Measurements from ENCODE around the gene TSPAN16.
"Not testable (repeated sequence)": the region's sequence is repeated elsewhere in the genome, so short reads cannot be mapped to it uniquely, and the experiment has no call there.

TSPAN16 gene

DNA sequence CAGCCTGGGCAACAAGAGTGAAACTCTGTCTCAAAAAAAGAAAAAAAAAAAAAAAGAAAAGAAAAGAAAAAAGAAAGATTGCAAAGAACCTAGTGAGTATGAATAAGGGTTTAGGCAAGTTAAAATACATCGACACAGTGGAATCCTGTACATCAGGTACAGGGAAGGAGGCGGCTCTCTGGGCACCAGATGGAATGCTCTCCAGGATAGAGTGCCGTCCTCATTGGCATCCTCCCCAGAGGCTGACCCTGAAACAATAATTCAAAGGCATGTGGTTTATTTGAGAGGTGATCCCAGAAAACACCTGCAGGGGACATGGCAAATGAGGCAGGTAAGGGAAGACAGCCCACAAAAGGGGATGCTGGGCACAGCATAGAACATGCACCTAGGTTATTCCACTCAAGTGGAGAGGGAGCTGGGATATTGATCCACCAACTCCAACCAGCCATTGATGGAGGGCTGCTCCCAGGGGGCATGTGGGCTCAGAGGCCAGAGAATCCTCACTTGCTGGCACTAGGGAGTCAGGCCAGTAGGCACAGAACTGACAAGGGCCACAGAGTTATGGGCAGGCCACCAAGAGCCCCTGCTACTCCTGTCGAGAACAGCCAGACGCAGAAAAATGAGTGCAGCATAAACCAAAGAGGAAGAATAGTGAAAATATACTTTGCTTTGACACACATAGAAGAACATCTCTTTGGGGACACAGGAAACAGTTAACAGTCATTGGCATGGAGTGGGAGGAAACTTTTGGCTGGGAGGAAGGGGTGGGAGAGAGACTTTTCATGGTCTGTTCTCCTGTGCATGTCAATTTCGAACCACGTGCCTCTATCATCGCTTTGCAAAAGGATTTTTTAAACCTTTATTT lies 4.2 kb downstream of the TSPAN16 start:
- no peak for DNase-seq (ENCODE audit: extremely low read depth, low read depth)
- no peak overlapping the region for H3K4me3 ChIP-seq (replicated peaks; ENCODE audit: low read depth, low read length)
- TF ChIP-seq, protein P1, sequence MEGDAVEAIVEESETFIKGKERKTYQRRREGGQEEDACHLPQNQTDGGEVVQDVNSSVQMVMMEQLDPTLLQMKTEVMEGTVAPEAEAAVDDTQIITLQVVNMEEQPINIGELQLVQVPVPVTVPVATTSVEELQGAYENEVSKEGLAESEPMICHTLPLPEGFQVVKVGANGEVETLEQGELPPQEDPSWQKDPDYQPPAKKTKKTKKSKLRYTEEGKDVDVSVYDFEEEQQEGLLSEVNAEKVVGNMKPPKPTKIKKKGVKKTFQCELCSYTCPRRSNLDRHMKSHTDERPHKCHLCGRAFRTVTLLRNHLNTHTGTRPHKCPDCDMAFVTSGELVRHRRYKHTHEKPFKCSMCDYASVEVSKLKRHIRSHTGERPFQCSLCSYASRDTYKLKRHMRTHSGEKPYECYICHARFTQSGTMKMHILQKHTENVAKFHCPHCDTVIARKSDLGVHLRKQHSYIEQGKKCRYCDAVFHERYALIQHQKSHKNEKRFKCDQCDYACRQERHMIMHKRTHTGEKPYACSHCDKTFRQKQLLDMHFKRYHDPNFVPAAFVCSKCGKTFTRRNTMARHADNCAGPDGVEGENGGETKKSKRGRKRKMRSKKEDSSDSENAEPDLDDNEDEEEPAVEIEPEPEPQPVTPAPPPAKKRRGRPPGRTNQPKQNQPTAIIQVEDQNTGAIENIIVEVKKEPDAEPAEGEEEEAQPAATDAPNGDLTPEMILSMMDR (IDR thresholded peaks at IDR 0.05; ENCODE audit: low read depth, low read length, missing control alignments) = no peak

DNA sequence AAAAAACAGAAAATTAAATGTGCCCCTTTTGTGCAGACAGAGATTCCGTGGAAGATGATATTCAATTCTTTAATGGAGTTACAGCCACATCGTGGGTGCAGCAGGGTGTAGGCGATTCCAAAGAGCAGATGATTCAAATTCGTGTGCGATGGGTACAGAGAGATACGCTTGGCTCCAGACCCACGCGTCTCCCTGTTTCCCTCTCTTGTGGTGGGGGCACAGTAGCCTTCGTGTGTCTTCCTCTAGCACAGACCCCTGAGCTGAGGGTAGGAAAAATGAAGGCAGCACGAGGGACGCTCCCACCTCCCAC lies 4.8 kb downstream of the TSPAN16 start:
- no peak overlapping the region for H3K4me3 ChIP-seq (replicated peaks; ENCODE audit: low read depth, low read length)
- TF ChIP-seq, protein P1 (IDR thresholded peaks at IDR 0.05; ENCODE audit: low read depth, low read length, missing control alignments) = no peak
- no peak for DNase-seq (ENCODE audit: extremely low read depth, low read depth)

DNA sequence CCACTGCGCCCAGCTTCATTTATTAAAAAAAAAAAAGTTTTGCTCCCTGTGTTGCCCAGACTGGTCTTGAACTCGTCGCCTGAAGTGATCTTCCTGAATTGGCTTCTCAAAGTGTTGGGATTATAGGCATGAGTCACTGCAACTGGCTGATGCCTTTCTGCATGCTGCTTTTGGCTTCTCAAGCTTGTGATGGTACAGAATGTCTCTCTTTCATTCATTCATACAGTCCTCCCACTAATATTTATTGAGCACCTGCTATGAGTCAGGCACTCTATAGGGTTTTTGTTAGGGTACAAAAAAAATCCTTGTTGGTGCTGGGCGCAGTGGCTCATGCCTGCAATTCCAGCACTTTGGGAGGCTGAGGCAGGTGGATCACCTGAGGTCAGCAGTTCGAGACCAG lies 9.0 kb downstream of the TSPAN16 start:
- no peak for DNase-seq (ENCODE audit: extremely low read depth, low read depth)
- H3K4me3 ChIP-seq (replicated peaks; ENCODE audit: low read depth, low read length) = no peak overlapping the region
- TF ChIP-seq, protein P1 (IDR thresholded peaks at IDR 0.05; ENCODE audit: low read depth, low read length, missing control alignments) = no peak

DNA sequence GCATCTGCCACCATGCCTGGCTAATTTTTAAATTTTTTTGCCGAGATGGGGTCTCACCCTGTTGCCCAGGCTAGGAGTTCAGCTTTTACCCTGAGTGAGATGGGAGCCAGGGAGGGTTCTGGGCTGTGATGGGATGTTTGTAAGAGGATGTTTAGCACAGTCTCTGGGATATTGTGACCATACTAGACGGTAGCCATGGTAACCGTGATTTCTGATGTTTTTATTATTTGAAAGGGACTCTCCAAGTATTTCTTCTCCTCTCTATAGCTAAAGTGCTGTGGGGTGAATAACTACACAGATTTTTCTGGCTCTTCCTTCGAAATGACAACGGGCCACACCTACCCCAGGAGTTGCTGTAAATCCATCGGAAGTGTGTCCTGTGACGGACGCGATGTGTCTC lies 10.4 kb downstream of the TSPAN16 start:
- TF ChIP-seq, protein P1 (IDR thresholded peaks at IDR 0.05; ENCODE audit: low read depth, low read length, missing control alignments) = no peak
- no peak for DNase-seq (ENCODE audit: extremely low read depth, low read depth)
- H3K4me3 ChIP-seq (replicated peaks; ENCODE audit: low read depth, low read length) = no peak overlapping the region

DNA sequence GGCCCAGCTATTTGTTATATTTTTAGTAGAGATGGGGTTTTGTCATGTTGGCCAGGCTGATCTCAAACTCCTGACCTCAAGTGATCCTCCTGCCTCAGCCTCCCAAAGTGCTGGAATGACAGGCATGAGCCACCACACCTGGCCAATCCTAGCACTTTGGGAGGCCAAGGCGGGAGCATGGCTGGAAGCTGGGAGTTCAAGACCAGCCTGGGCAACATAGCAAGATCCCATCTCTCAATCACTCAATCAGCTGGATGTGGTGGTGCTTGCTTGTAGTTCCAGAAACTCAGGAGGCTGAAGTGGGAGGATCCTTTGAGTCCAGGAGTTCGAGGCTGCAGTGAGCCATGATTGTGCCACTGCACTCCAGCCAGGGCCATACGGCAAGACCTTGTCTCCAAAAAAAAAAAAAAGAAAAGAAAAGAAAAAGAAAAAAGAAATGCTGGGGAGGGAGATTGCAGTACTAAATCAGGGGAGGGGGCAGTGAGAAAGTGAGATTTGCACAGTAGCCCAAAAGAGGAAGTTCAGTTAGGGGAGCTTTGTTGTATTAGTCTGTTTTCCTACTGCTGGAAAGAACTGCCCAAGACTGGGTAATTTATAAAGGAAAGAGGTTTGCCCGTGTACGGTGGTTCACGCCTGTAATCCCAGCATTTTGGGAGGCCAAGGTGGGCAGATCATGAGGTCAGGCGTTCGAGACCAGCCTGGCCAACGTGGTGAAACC lies 24.5 kb downstream of the TSPAN16 start:
- not testable (repeated sequence) for DNase-seq (ENCODE audit: extremely low read depth, low read depth); H3K4me3 ChIP-seq (replicated peaks; ENCODE audit: low read depth, low read length)

DNA sequence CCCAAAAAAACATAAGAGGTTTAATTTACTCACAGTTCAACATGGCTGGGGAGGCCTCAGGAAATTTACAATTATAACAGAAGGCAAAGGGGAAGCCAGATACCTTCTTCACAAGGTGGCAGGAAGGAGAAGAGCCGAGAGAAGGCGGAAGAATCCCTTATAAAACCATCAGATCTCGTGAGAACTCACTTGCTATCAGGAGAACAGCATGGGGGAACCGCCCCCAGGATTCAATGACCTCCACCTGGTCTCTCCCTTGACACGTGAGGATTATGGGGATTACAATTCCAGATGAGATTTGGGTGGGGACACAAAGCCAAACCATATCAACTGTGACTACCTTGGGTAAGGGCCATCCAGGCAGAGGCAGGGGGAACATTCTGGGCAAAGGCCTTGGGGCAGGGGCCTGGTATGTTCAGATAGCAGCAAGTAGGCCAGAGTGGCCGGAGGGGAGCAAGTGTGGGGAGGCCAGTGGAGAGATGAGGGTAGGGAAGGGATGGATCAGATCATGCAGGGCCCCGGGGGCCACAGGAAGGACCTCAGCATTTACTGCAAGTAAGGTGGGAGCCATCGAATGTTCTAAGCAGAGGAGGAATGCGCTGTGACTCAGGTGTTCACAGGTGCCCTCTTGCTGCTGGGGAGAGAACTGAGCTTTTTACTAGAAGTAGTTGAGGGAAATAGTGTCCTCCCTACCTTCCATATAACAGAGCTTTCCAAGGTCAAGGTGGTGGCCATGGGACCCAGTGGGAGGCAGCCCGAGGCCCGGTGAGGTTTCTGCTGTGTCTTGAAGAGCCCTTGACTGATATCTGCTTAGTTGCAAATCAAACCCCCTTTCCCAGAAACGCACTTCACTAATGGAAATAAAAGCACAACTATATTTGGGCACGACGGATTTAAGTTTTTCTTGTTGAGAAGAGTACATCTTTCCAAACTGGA lies 25.5 kb downstream of the TSPAN16 start:
- no peak overlapping the region for H3K4me3 ChIP-seq (replicated peaks; ENCODE audit: low read depth, low read length)
- no peak for DNase-seq (ENCODE audit: extremely low read depth, low read depth)
- TF ChIP-seq, protein P1 (IDR thresholded peaks at IDR 0.05; ENCODE audit: low read depth, low read length, missing control alignments) = no peak

All from HFF-Myc (cell line).